GM12878 (cell line): ENCODE measurements around the gene NTM. TPM values are rescaled to one million over a fixed set of nuclear protein-coding genes. Genes with fewer than 3 reads are reported as not detected.

Experiments used
- ATAC-seq: fragments of 200-7000 bp; cut with Tn5 transposase; 3 replicates; pipeline ENCODE4 v1.9.1; 2020; ENCODE audit warnings: mild to moderate bottlenecking, moderate library complexity
- BruUV-seq: library from RNA; stranded (reverse); fragments of 400-500 nt; replicated peaks from 2 replicates; lab custom pipeline; 2021; lab: Mats Ljungman, UMichigan
- CTCF ChIA-PET: fragments of 300-600 bp; sonication (Branson Sonifier 250); formaldehyde crosslinking; extraction: SDS; loops from one replicate; lab custom pipeline; 2021; ENCODE audit warnings: inconsistent platforms; lab: Yijun Ruan, JAX
- POLR2A ChIA-PET: fragments of 350-600 bp; formaldehyde crosslinking; extraction: SDS; loops from one replicate; lab custom pipeline; 2021; ENCODE audit warnings: inconsistent platforms; lab: Charles Lee
- RAD21 ChIA-PET: fragments of 300-600 bp; sonication (Branson Sonifier 250); formaldehyde crosslinking; loops from one replicate; lab custom pipeline; 2023; ENCODE audit warnings: antibody characterized with exemption; ENCODE audit not compliant: unreplicated experiment; lab: Charles Lee
- SMC1A ChIA-PET: fragments of 300-600 bp; sonication (Branson Sonifier 250); formaldehyde crosslinking; loops from one replicate; lab custom pipeline; 2023; ENCODE audit not compliant: unreplicated experiment, uncharacterized antibody; lab: Charles Lee
- DNase-seq: peaks from one replicate; pipeline ENCODE4 v3.0.0-alpha.2; 2011; ENCODE audit warnings: low read depth, low spot score
- FAIRE-seq: peaks from 3 replicates; lab custom pipeline; 2011; peaks lifted over from hg19 to GRCh38; lab: Jason Lieb, UNC
- H2AFZ ChIP-seq: 2 replicates; pipeline ENCODE4 v1.6.0; 2011; ENCODE audit warnings: low read depth, low read length, control low read depth; ENCODE audit not compliant: control insufficient read depth
- H3K27ac ChIP-seq: 2 replicates; pipeline ENCODE4 v1.5.1; 2011; ENCODE audit warnings: control low read depth; ENCODE audit not compliant: control insufficient read depth, insufficient read depth
- H3K27me3 ChIP-seq, 2 experiments: replicated peaks in 1 of 2; 2 replicates each; pipeline versions ENCODE4 v1.6.0 to v1.6.1; 2011; ENCODE audit warnings: low read length in 1 of 2; ENCODE audit not compliant: control insufficient read depth in 2 of 2, insufficient read depth in 2 of 2
- H3K36me3 ChIP-seq, 2 experiments: 2 replicates each; pipeline ENCODE4 v1.5.1; 2011; ENCODE audit warnings: low read length in 1 of 2; ENCODE audit not compliant: control insufficient read depth in 2 of 2, insufficient read depth in 2 of 2
- H3K4me1 ChIP-seq: 2 replicates; pipeline ENCODE4 v1.6.1; 2011; ENCODE audit warnings: mild to moderate bottlenecking, low read length, moderate library complexity, mixed read lengths; ENCODE audit not compliant: control insufficient read depth, insufficient read depth
- H3K4me2 ChIP-seq: 2 replicates; pipeline ENCODE4 v1.6.0; 2011; ENCODE audit warnings: control low read depth; ENCODE audit not compliant: control insufficient read depth, insufficient read depth
- H3K4me3 ChIP-seq: fragments of 200-600 bp; sonication (generic); 2 replicates; pipeline ENCODE4 v1.5.1; 2016
- H3K79me2 ChIP-seq: 2 replicates; pipeline ENCODE4 v1.6.0; 2011; ENCODE audit warnings: low read length; ENCODE audit not compliant: control insufficient read depth, insufficient read depth
- H3K9ac ChIP-seq: 2 replicates; pipeline ENCODE4 v1.8.0; 2011; ENCODE audit warnings: low read length, control low read depth, mixed read lengths; ENCODE audit not compliant: control insufficient read depth, insufficient read depth
- H3K9me3 ChIP-seq: replicated peaks from 3 replicates; pipeline ENCODE4 v1.5.1; 2011; ENCODE audit warnings: mild to moderate bottlenecking, low read length; ENCODE audit not compliant: control insufficient read depth, insufficient read depth
- H4K20me1 ChIP-seq: 2 replicates; pipeline ENCODE4 v1.6.0; 2011; ENCODE audit not compliant: control insufficient read depth, insufficient read depth
- CBX3 ChIP-seq: fragments of 200-600 bp; sonication (generic); IDR thresholded peaks from 2 replicates; pipeline ENCODE4 v1.6.1; 2016; ENCODE audit warnings: low read depth, borderline replicate concordance
- CREB1 ChIP-seq: IDR thresholded peaks from 2 replicates; pipeline ENCODE4 v1.6.1; 2012; ENCODE audit warnings: low read depth, mild to moderate bottlenecking, inconsistent platforms
- E2F4 ChIP-seq: IDR thresholded peaks from 2 replicates; pipeline ENCODE4 v1.6.1; 2012; ENCODE audit warnings: low read depth, low read length, improper control_type of control experiment
- EGR1 ChIP-seq, 2 experiments: IDR thresholded peaks; 1 replicate in 1 of 2; 2 replicates in 1 of 2; pipeline ENCODE4 v1.6.1; 2011 to 2012; ENCODE audit warnings: low read depth in 2 of 2, low read length in 2 of 2, borderline replicate concordance in 1 of 2, mild to moderate bottlenecking in 1 of 2, moderate library complexity in 1 of 2
- FOXM1 ChIP-seq: IDR thresholded peaks from 2 replicates; pipeline ENCODE4 v1.6.1; 2012; ENCODE audit warnings: low read depth, mild to moderate bottlenecking, inconsistent platforms, low read length, moderate library complexity
- KAT2A ChIP-seq: conservative IDR thresholded peaks from 2 replicates; pipeline ENCODE4 v1.6.1; 2011; ENCODE audit warnings: low read depth, low read length; ENCODE audit not compliant: control insufficient read depth
- RELB ChIP-seq: fragments of 450-650 bp; IDR thresholded peaks from 2 replicates; pipeline ENCODE4 v1.6.1; 2017; ENCODE audit warnings: low read depth, mild to moderate bottlenecking, moderate library complexity
- SMC3 ChIP-seq: IDR thresholded peaks from 2 replicates; pipeline ENCODE4 v1.6.1; 2011; ENCODE audit warnings: low read length, improper control_type of control experiment, borderline replicate concordance
- SP1 ChIP-seq: IDR thresholded peaks from one replicate; pipeline ENCODE4 v1.6.1; 2011; ENCODE audit warnings: low read depth, low read length
- SPI1 ChIP-seq: IDR thresholded peaks from 2 replicates; pipeline ENCODE4 v1.6.1; 2011; ENCODE audit warnings: low read depth, mild to moderate bottlenecking, low read length, moderate library complexity, borderline replicate concordance; ENCODE audit not compliant: insufficient read depth
- SRF ChIP-seq, 2 experiments: IDR thresholded peaks; 2 replicates each; pipeline ENCODE4 v1.6.1; 2011; ENCODE audit warnings: low read depth in 2 of 2, low read length in 2 of 2, mild to moderate bottlenecking in 1 of 2, moderate library complexity in 1 of 2
- TAF1 ChIP-seq: IDR thresholded peaks from 2 replicates; pipeline ENCODE4 v1.6.1; 2011; ENCODE audit warnings: mild to moderate bottlenecking, low read depth, low read length, borderline replicate concordance
- USF2 ChIP-seq: IDR thresholded peaks from 2 replicates; pipeline ENCODE4 v1.6.1; 2011; ENCODE audit warnings: low read depth, low read length, improper control_type of control experiment, borderline replicate concordance
- ZBTB4 ChIP-seq: fragments of 450-650 bp; formaldehyde crosslinking; IDR thresholded peaks from 2 replicates; pipeline ENCODE4 v1.4.0; 2022; ENCODE audit warnings: mild to moderate bottlenecking, moderate library complexity
- ZNF622 ChIP-seq: fragments of 450-650 bp; IDR thresholded peaks from 2 replicates; pipeline ENCODE4 v1.6.1; 2017; ENCODE audit warnings: mild to moderate bottlenecking, inconsistent platforms
- ZZZ3 ChIP-seq: IDR thresholded peaks from 2 replicates; pipeline ENCODE4 v1.6.1; 2011; ENCODE audit warnings: low read depth; ENCODE audit not compliant: control insufficient read depth, insufficient read length
- WGBS: methylation state at CpG from one replicate; pipeline ENCODE4 v1.1.6; 2016; ENCODE audit warnings: low lambda C conversion rate; ENCODE audit not compliant: insufficient replicate concordance, insufficient coverage; ENCODE audit errors: missing lambda C conversion rate; 5-methylcytosine and 5-hydroxymethylcytosine counted together
- in situ Hi-C: fragments of 300-500 bp; cut with MboI; formaldehyde crosslinking; loops from 9 replicates; pipeline ENCODE4 v1.14.3; 2018; ENCODE audit warnings: mixed read lengths
- intact Hi-C: fragments of 100-400 bp; cut with micrococcal nuclease; formaldehyde crosslinking; loops from one replicate; pipeline ENCODE4 v1.14.2; 2022; ENCODE audit not compliant: unreplicated experiment
- polyA plus RNA-seq, 11 experiments: library from polyadenylated mRNA; depleted of rRNA in 4 of 11; unstranded in 6 of 11; stranded (reverse) in 5 of 11; fragments of >200 nt; fragmentation: Nextera tagmentation in 4 of 11; fragmentation: Illumina TruSeq in 1 of 11; extraction: Ambion mirVana in 4 of 11; extraction: Trizol in 1 of 11; gene quantifications; 1 replicate in 1 of 11; 2 replicates in 10 of 11; pipeline versions ENCODE4 v1.2.1 to v1.2.3, GENCODE V29; 2011 to 2016; ENCODE audit warnings: inconsistent platforms in 2 of 11, missing spikeins in 2 of 11, low read depth in 1 of 11
- total RNA-seq, 4 experiments: library from RNA; depleted of rRNA in 3 of 4; stranded (reverse); fragments of >200 nt in 3 of 4; fragmentation: Illumina TruSeq in 1 of 4; extraction: Trizol in 1 of 4; gene quantifications; 2 replicates each; pipeline versions ENCODE4 v1.2.1 to v1.2.3, GENCODE V29; 2013 to 2021

The NTM gene
- total and polyA plus RNA-seq, 10 of the 15 experiments (the other 5 are each of a cell fraction or from before 2014, with no cell fraction given): not detected

DNA sequence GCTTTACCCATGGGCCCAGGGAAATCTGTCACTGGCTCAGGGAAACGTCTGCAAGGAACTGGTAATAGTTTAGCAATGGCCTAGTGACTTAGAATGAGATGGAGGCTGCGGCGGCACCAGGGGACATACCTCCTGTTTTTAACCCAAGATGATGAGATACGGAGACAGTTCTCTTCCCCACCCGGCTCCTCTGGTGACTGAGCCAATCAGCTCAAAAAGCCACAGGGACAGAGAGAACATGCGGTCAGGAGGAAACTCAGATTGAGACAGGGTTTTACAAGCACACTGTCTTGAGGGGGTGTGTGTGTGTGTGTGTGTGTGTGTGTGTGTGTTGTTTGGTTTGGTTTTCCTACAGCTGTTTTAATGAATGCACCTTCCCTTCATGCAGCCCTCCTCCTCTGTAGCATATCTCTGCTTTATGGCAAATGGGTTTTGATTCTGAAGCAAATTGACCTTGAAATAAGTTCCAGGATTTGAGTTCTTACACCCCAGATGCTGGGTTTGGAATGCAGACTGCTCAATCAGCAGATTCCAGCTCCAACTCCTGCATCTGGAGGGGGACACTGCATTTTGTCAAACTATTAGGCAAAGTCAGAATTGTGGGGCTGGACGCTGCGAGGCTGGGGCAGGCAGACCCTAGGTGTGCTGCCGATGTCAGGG, 246.2 kb downstream of the NTM start:
- H3K4me2 ChIP-seq: no peak overlapping the region
- no peaks in the 10 kb centered on the region for H3K9me3 ChIP-seq
- no peak overlapping the region for H3K4me3 ChIP-seq
- RAD21 ChIA-PET: no interaction called here
- WGBS: 47% methylated on average over 9 of the region's 9 CpGs
- H3K4me1 ChIP-seq: no peaks in the 10 kb centered on the region
- in situ Hi-C loops: no loop called here
- H4K20me1 ChIP-seq: no peaks in the 10 kb centered on the region
- no peaks in the 10 kb centered on the region for H3K79me2 ChIP-seq
- SMC1A ChIA-PET: no interaction called here
- no peaks in the 10 kb centered on the region for H3K36me3 ChIP-seq
- intact Hi-C loops: no loop called here
- H3K27me3 ChIP-seq: peaks cover 0 to 2% of the 10 kb centered on the region in 2 experiments; a peak in 2 of 4 replicates
- TF ChIP-seq KAT2A (no peak), SP1 (no peak), EGR1 (IDR thresholded peaks at IDR 0.05; ENCODE audit: borderline replicate concordance in 1 of 2, low read depth in 2 of 2, low read length in 2 of 2) (no peak), ZNF622 (no peak), ZZZ3 (no peak), FOXM1 (no peak), USF2 (no peak), ZBTB4 (CRISPR knock-in tag) (no peak), CREB1 (no peak), SMC3 (no peak), RELB (no peak), CBX3 (no peak), TAF1 (no peak), SRF (IDR thresholded peaks at IDR 0.05; ENCODE audit: low read depth in 2 of 2, low read length in 2 of 2) (no peak), E2F4 (no peak), SPI1 (no peak)
- FAIRE-seq: no peak
- H2AFZ ChIP-seq: no peak overlapping the region
- H3K9ac ChIP-seq: no peak overlapping the region
- no peak for DNase-seq
- POLR2A ChIA-PET: no interaction called here
- no TSS peak for BruUV-seq
- peak; percentile 36 for ATAC-seq
- no peak overlapping the region for H3K27ac ChIP-seq
- CTCF ChIA-PET: interaction anchor here (0.6 kb wide), 1 partner anchor 72 kb away, joined by 3 read pairs; no protein-coding TSS in a partner anchor
